Kidney (tissue), 14 donors: Measurements from ENCODE around the gene TRIM25. TPM values are rescaled to one million over a fixed set of nuclear protein-coding genes. Genes with fewer than 3 reads are reported as not detected.

Experiments
- DNase-seq, 5 donors: peaks; one replicate each; pipeline ENCODE4 v3.0.0-alpha.2; 2013 to 2020
- FAIRE-seq: peaks from 2 replicates; lab custom pipeline; 2012; peaks lifted over from hg19 to GRCh38; lab: Jason Lieb, UNC
- H3K27ac ChIP-seq, 2 donors: one replicate each; pipeline ENCODE4 v1.7.0; 2013; ENCODE audit warnings: low read depth in 2 of 2, low read length in 2 of 2, inconsistent platforms in 1 of 2
- H3K27me3 ChIP-seq: one replicate; pipeline ENCODE4 v1.7.1; 2013; ENCODE audit warnings: low read length, inconsistent platforms; ENCODE audit not compliant: control insufficient read depth, insufficient read depth
- H3K36me3 ChIP-seq, 3 donors: one replicate each; pipeline versions ENCODE4 v1.7.0 to v1.7.1; 2013; ENCODE audit warnings: low read length in 3 of 3, control low read depth in 1 of 3, inconsistent platforms in 1 of 3; ENCODE audit not compliant: insufficient read depth in 3 of 3, control insufficient read depth in 2 of 3
- H3K4me1 ChIP-seq, 3 donors: one replicate each; pipeline versions ENCODE4 v1.7.0 to v1.7.1; 2013; ENCODE audit warnings: low read length in 3 of 3, inconsistent platforms in 1 of 3, low read depth in 1 of 3; ENCODE audit not compliant: control insufficient read depth in 2 of 3, insufficient read depth in 2 of 3
- H3K4me3 ChIP-seq, 3 donors: one replicate each; pipeline versions ENCODE4 v1.7.0 to v1.8.1; 2013; ENCODE audit warnings: low read length in 3 of 3, control low read depth in 1 of 3, inconsistent platforms in 1 of 3
- H3K9ac ChIP-seq, 3 donors: one replicate each; pipeline versions ENCODE4 v1.7.0 to v1.7.1; 2013; ENCODE audit warnings: low read length in 3 of 3, control low read depth in 1 of 3, inconsistent platforms in 1 of 3
- H3K9me3 ChIP-seq, 3 donors: one replicate each; pipeline versions ENCODE4 v1.7.0 to v1.7.1; 2013; ENCODE audit warnings: low read length in 3 of 3, control low read depth in 1 of 3, inconsistent platforms in 1 of 3; ENCODE audit not compliant: control insufficient read depth in 2 of 3, insufficient read depth in 1 of 3
- intact Hi-C: fragments of 100-400 bp; cut with DNase I; formaldehyde crosslinking; loops from one replicate; pipeline ENCODE4 v1.11.1; 2022
- polyA plus RNA-seq: library from polyadenylated mRNA; stranded (reverse); fragments of 350-450 nt; fragmentation: Illumina TruSeq; extraction: RNeasy Lipid Tissue Mini Kit (QIAGEN cat#74804); gene quantifications from one replicate; pipeline ENCODE4 v1.2.3, GENCODE V29; 2014; ENCODE audit warnings: low read depth, low replicate concordance; ENCODE audit not compliant: insufficient read depth
- total RNA-seq: library from RNA; stranded (reverse); fragmentation: NEBNext Ultra II Directional; extraction: Animal tissue kit (Norgen Biotek cat#: 25700); gene quantifications from one replicate; pipeline ENCODE4 v1.2.1, GENCODE V29; 2021
- TF ChIP-seq, protein P1 (sequence below): IDR thresholded peaks from 3 replicates; pipeline ENCODE4 v1.5.1; 2012; ENCODE audit warnings: mild to moderate bottlenecking, moderate library complexity, borderline replicate concordance; ENCODE audit not compliant: insufficient read depth; ENCODE audit errors: extremely low read depth
- donor health status: control.
- donor health status: control.
- donor health status: control.
- donor health status: control.
- donor health status: control.
- donor health status: DM: yes; HTN: yes; CAD: no.
- donor health status: Normal renal cell carcinoma (clear cell type).

Gene TRIM25
- total and polyA plus RNA-seq, 2 donors from 2014 or later: 8.4 to 62.3 TPM

DNA sequence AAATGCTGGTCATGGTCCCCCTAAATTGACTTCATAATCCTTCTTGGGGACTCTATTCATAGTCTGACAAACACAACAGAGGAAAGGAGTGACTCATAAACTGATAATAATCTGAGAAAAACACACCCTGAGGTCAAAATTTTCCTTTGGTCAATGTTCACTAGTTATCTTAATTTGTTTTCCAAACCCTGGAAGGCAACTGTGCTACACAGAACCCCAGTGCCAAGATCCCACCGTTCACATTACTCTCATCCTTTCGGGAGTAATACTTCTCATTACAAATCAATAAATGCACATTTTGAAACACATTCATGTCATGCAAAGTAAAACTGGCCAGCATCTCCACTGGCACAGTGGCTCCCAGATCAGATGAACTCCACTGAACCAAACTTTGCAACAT lies 23.8 kb upstream of the TRIM25 start:
- TF ChIP-seq, protein P1, sequence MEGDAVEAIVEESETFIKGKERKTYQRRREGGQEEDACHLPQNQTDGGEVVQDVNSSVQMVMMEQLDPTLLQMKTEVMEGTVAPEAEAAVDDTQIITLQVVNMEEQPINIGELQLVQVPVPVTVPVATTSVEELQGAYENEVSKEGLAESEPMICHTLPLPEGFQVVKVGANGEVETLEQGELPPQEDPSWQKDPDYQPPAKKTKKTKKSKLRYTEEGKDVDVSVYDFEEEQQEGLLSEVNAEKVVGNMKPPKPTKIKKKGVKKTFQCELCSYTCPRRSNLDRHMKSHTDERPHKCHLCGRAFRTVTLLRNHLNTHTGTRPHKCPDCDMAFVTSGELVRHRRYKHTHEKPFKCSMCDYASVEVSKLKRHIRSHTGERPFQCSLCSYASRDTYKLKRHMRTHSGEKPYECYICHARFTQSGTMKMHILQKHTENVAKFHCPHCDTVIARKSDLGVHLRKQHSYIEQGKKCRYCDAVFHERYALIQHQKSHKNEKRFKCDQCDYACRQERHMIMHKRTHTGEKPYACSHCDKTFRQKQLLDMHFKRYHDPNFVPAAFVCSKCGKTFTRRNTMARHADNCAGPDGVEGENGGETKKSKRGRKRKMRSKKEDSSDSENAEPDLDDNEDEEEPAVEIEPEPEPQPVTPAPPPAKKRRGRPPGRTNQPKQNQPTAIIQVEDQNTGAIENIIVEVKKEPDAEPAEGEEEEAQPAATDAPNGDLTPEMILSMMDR: no peak
- peaks cover 11 to 16% (median 12%) of the 10 kb centered on the region in 3 donors for H3K36me3 ChIP-seq
- no peaks in the 10 kb centered on the region for H3K27me3 ChIP-seq
- FAIRE-seq: no peak
- no peak overlapping the region for H3K9ac ChIP-seq
- no peak for DNase-seq
- peak overlapping the region in 1 of 2 donors; percentile 36 for H3K27ac ChIP-seq
- H3K4me1 ChIP-seq: no peaks in the 10 kb centered on the region
- no peak overlapping the region for H3K4me3 ChIP-seq
- H3K9me3 ChIP-seq: no peaks in the 10 kb centered on the region
- intact Hi-C loops: no loop called here

DNA sequence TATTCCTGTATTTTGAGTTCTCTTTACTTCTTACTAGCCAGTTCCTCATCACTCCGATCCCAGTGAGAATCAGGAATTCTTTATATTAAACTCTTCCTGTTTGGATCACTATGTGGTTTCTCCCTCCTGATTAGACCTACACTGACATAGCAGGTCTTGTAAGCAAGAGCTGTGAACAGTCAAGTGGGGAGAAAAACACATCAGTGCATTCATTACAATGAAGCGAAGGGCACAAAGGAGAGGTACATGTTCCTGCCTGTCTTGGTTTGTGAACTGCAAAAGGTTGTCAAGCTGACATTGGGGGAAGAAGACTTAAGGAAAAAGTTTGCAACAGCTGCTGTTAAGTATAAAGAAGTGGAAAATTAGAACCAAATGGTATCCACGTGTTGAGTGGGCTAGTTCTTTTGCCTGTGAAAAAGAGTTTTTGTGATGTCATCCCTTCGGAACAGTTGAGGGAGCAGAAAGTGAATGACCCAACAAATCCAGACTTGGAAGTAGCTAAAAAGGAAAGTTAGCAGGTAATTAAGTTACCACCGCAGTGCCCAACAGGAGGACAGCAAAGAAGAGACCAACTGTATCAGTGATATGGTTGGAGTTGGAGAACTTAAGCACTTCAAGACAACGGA lies 23.0 kb upstream of the TRIM25 start:
- intact Hi-C loops: no loop called here
- TF ChIP-seq, protein P1: no peak
- Histone ChIP-seq H3K4me3 (no peak overlapping the region), H3K27me3 (no peaks in the 10 kb centered on the region), H3K9ac (no peak overlapping the region), H3K4me1 (no peaks in the 10 kb centered on the region), H3K27ac (no peak overlapping the region), H3K36me3 (peaks cover 11 to 15% (median 12%) of the 10 kb centered on the region in 3 donors), H3K9me3 (no peaks in the 10 kb centered on the region)
- DNase-seq: no peak
- no peak for FAIRE-seq

DNA sequence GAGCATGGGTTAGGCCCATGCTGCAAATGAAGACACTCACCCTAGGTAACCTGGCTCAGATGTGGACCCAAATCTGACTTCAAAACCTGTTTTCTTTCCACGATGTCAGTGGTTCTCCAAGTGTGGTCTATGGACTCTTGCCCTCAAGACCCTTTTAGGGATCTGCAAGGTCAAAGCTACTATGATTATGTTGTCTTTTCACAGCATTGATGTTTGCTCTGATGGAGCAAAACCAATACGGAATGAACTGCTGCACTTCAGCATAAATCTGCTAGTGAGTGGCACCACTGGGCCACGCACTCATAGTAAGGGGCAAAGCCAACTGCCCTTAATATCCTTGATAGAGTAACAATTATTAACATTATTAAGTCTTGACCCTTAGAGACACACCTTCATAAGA lies 21.6 kb upstream of the TRIM25 start:
- H3K36me3 ChIP-seq: peaks cover 7 to 12% (median 11%) of the 10 kb centered on the region in 3 donors
- DNase-seq: no peak
- no peak overlapping the region for H3K9ac ChIP-seq
- no peak for FAIRE-seq
- H3K27ac ChIP-seq: no peak overlapping the region
- TF ChIP-seq, protein P1: no peak
- H3K4me1 ChIP-seq: no peaks in the 10 kb centered on the region
- no peaks in the 10 kb centered on the region for H3K27me3 ChIP-seq
- no peak overlapping the region for H3K4me3 ChIP-seq
- H3K9me3 ChIP-seq: no peaks in the 10 kb centered on the region
- intact Hi-C loops: no loop called here
